KMS-11 (cell line): Measurements from ENCODE around the gene GRM5.

Experiments used
- H2AFZ ChIP-seq: fragments of 200-600 bp; sonication (generic); 2 replicates; pipeline ENCODE4 v1.6.1; 2016; ENCODE audit warnings: antibody characterized with exemption, mixed run types, low read depth
- H3K27ac ChIP-seq: fragments of 200-600 bp; sonication (generic); 2 replicates; pipeline ENCODE4 v1.6.1; 2016; ENCODE audit warnings: mild to moderate bottlenecking, mixed run types
- H3K27me3 ChIP-seq: fragments of 200-600 bp; sonication (generic); 2 replicates; pipeline ENCODE4 v1.6.1; 2017; ENCODE audit warnings: mild to moderate bottlenecking, low read depth, mixed run types, moderate library complexity; ENCODE audit not compliant: insufficient read depth
- H3K36me3 ChIP-seq: fragments of 200-600 bp; sonication (generic); 2 replicates; pipeline ENCODE4 v1.6.1; 2017; ENCODE audit warnings: mild to moderate bottlenecking, mixed run types; ENCODE audit not compliant: insufficient read depth
- H3K4me1 ChIP-seq: fragments of 200-600 bp; sonication (generic); 2 replicates; pipeline ENCODE4 v1.6.1; 2016; ENCODE audit warnings: mild to moderate bottlenecking, low read depth, mixed run types; ENCODE audit not compliant: poor library complexity, severe bottlenecking
- H3K4me2 ChIP-seq: fragments of 200-600 bp; sonication (generic); 2 replicates; pipeline ENCODE4 v1.7.0; 2016; ENCODE audit warnings: mild to moderate bottlenecking, mixed run types
- H3K4me3 ChIP-seq: fragments of 200-600 bp; sonication (generic); IDR thresholded peaks from 2 replicates; pipeline ENCODE4 v1.6.1; 2017; ENCODE audit warnings: low read depth, low read length, mixed read lengths; ENCODE audit not compliant: insufficient read depth
- H3K79me2 ChIP-seq: fragments of 200-600 bp; sonication (generic); 2 replicates; pipeline ENCODE4 v1.6.1; 2016; ENCODE audit warnings: low read depth, mixed run types; ENCODE audit not compliant: insufficient read depth
- H3K9ac ChIP-seq: fragments of 200-600 bp; sonication (generic); 2 replicates; pipeline ENCODE4 v1.6.1; 2016; ENCODE audit warnings: mild to moderate bottlenecking, mixed run types
- H4K20me1 ChIP-seq: fragments of 200-600 bp; sonication (generic); 2 replicates; pipeline ENCODE4 v1.6.1; 2016; ENCODE audit warnings: mild to moderate bottlenecking, mixed run types; ENCODE audit not compliant: insufficient read depth
- CTCF ChIP-seq: fragments of 200-600 bp; sonication (generic); conservative IDR thresholded peaks from 2 replicates; pipeline ENCODE4 v1.6.1; 2017; ENCODE audit warnings: low read depth, mild to moderate bottlenecking, antibody characterized with exemption, low read length, moderate library complexity, mixed read lengths

The GRM5 gene

GRCh38 chr11:88579466-88579865, 486.3 kb downstream of the GRM5 start:
- Histone ChIP-seq H3K27ac (no peak overlapping the region), H2AFZ (no peak overlapping the region), H3K4me2 (no peak overlapping the region), H3K4me1 (no peaks in the 10 kb centered on the region), H3K27me3 (no peaks in the 10 kb centered on the region), H4K20me1 (no peaks in the 10 kb centered on the region), H3K9ac (no peak overlapping the region), H3K79me2 (no peaks in the 10 kb centered on the region), H3K4me3 (no peak overlapping the region), H3K36me3 (no peaks in the 10 kb centered on the region)
- TF ChIP-seq CTCF, result no peak

GRCh38 chr11:88576741-88577140, 489.0 kb downstream of the GRM5 start:
- Histone ChIP-seq H3K27me3 (no peaks in the 10 kb centered on the region), H3K4me1 (no peaks in the 10 kb centered on the region), H3K4me2 (no peak overlapping the region), H2AFZ (no peak overlapping the region), H3K36me3 (no peaks in the 10 kb centered on the region), H3K27ac (no peak overlapping the region), H3K79me2 (no peaks in the 10 kb centered on the region), H3K9ac (no peak overlapping the region), H4K20me1 (no peaks in the 10 kb centered on the region), H3K4me3 (no peak overlapping the region)
- TF ChIP-seq CTCF, result no peak

GRCh38 chr11:88575916-88576315, 489.9 kb downstream of the GRM5 start:
- H3K27ac ChIP-seq, result no peak overlapping the region
- H3K4me3 ChIP-seq, result no peak overlapping the region
- H3K36me3 ChIP-seq, result no peaks in the 10 kb centered on the region
- H3K27me3 ChIP-seq, result no peaks in the 10 kb centered on the region
- no peak for TF ChIP-seq CTCF
- H3K9ac ChIP-seq, result no peak overlapping the region
- no peaks in the 10 kb centered on the region for H3K4me1 ChIP-seq
- H3K79me2 ChIP-seq, result no peaks in the 10 kb centered on the region
- no peaks in the 10 kb centered on the region for H4K20me1 ChIP-seq
- H3K4me2 ChIP-seq, result no peak overlapping the region
- H2AFZ ChIP-seq, result no peak overlapping the region

- Histone ChIP-seq H3K9ac (no peak overlapping the region), H2AFZ (no peak overlapping the region), H3K4me2 (no peak overlapping the region), H3K36me3 (no peaks in the 10 kb centered on the region), H3K4me3 (no peak overlapping the region), H4K20me1 (no peaks in the 10 kb centered on the region), H3K4me1 (no peaks in the 10 kb centered on the region), H3K27ac (no peak overlapping the region), H3K27me3 (no peaks in the 10 kb centered on the region), H3K79me2 (no peaks in the 10 kb centered on the region)
- TF ChIP-seq CTCF, result no peak
Observed at GRCh38 chr11:88569342-88569741, 496.4 kb downstream of the GRM5 start.

GRCh38 chr11:88555829-88556202, 510.0 kb downstream of the GRM5 start:
- no peaks in the 10 kb centered on the region for H3K27me3 ChIP-seq
- H3K9ac ChIP-seq, result no peak overlapping the region
- no peaks in the 10 kb centered on the region for H4K20me1 ChIP-seq
- no peak overlapping the region for H3K4me2 ChIP-seq
- H3K4me1 ChIP-seq, result no peaks in the 10 kb centered on the region
- no peak for TF ChIP-seq CTCF
- H3K27ac ChIP-seq, result no peak overlapping the region
- no peak overlapping the region for H2AFZ ChIP-seq
- no peaks in the 10 kb centered on the region for H3K36me3 ChIP-seq
- H3K4me3 ChIP-seq, result no peak overlapping the region
- H3K79me2 ChIP-seq, result no peaks in the 10 kb centered on the region
